Measurements from ENCODE around the gene EXOSC7.

Gene EXOSC7

DNA sequence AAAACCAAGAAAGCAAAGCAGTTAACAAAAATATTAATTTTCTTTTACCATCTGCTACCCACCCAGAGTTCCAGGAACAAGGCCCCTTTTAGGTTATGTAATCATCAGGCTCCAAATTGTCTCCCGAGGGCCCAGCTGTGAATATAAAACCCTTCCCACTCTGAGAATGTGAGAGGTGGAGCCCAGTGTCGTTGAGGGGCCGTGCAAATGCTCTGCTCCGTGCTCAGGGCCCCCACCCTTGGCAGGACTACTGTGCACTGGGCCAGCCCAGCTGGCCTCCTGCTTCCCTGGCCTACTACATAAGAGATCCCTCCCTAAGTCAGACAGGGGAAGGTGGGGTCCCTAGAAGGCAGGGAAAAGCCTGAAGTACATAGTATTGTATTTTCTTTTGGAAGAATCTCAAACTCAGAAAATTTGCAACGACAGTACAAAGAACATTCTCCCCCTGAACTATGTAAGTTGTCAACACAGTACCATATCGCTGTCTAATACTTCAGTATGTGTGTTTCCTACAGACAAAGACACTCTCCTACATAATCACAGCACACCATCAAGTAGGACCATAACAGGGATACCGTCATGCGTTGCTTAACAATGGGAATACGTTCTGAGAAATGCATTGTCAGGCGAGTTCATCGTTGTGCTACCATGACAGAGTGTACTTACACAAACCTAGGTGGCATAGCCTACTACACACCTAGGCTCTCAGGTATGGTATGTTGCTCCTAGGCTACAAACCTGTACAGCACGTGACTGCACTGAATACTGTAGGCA is 45.7 kb downstream of the EXOSC7 start:
- H3K4me3 ChIP-seq (ENCODE audit: low read depth, low read length): no peak overlapping the region
- TF ChIP-seq CTCF (IDR thresholded peaks at IDR 0.05; ENCODE audit: low read depth, low read length): no peak

- no peak overlapping the region for H3K4me3 ChIP-seq (ENCODE audit: low read depth, low read length)
- no peak for TF ChIP-seq CTCF (IDR thresholded peaks at IDR 0.05; ENCODE audit: low read depth, low read length)
These were observed 47.6 kb downstream of the EXOSC7 start for GRCh38 chr3:45023675-45024074.

- no peak overlapping the region for H3K4me3 ChIP-seq (ENCODE audit: low read depth, low read length)
- no peak for TF ChIP-seq CTCF (IDR thresholded peaks at IDR 0.05; ENCODE audit: low read depth, low read length)
These were observed 48.7 kb downstream of the EXOSC7 start for GRCh38 chr3:45024542-45025255.

DNA sequence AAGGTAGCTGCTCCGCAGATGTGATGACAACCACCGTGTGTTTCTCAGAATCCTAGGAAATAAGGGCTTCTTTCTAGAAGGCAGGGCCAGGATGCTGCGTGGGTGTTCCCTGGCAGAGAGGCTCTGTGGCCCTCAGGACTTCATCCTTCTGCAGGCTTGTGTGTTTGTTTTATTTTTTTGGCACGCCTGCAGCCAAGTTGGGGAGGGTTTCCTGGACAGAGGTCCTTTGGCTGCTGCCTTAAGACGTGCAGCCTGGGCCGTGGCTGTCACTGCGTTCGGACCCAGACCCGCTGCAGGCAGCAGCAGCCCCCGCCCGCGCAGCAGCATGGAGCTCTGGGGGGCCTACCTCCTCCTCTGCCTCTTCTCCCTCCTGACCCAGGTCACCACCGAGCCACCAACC is 50.0 kb downstream of the EXOSC7 start, which contains the start of gene CLEC3B:
CLEC3B (plus strand) TSS at position 266 of the 400 bp plus-strand sequence; CDS start at position 326, 60 bp downstream.
- H3K4me3 ChIP-seq (ENCODE audit: low read depth, low read length): 0 out of 2 replicates have a peak within 1 kb of the TSS, but pooled peaks have one; percentile 1

DNA sequence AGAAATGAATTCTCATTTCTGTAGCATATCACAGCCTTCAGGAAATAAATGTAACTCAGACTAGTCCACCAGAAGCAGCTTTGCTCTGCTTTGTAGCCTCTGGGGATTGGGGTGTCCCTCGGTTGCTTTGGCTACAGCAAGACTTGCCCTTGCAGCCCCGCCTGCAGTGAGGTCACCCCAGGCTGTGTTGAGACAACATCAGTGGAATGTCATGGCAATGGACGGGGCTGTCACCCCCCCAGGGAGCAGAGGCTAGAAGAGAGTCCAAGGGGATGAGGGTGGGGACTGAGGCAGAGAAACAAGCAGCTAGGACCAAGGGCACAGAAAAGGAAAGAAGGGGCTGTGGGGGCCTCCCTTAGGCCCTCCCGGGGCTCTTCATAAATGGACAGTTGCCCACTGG is 50.9 kb downstream of the EXOSC7 start:
- no peak overlapping the region for H3K4me3 ChIP-seq (ENCODE audit: low read depth, low read length)
- TF ChIP-seq CTCF (IDR thresholded peaks at IDR 0.05; ENCODE audit: low read depth, low read length): no peak

More for the DNA sequence above, 50.0 kb downstream of the EXOSC7 start, which contains the start of gene CLEC3B:
- no peak for TF ChIP-seq CTCF (IDR thresholded peaks at IDR 0.05; ENCODE audit: low read depth, low read length)

GRCh38 chr3:45027441-45027840 is 51.4 kb downstream of the EXOSC7 start:
- TF ChIP-seq CTCF (IDR thresholded peaks at IDR 0.05; ENCODE audit: low read depth, low read length): no peak
- H3K4me3 ChIP-seq (ENCODE audit: low read depth, low read length): no peak overlapping the region

GRCh38 chr3:45029216-45029615 is 53.2 kb downstream of the EXOSC7 start:
- H3K4me3 ChIP-seq (ENCODE audit: low read depth, low read length): no peak overlapping the region
- no peak for TF ChIP-seq CTCF (IDR thresholded peaks at IDR 0.05; ENCODE audit: low read depth, low read length)

Data from WI38 (cell line).